CD4-positive, alpha-beta T cell treated with Interleukin-17A for 1 hour (primary cell): ENCODE data around the gene MED15.
"Not testable (repeated sequence)": the region's sequence is repeated elsewhere in the genome, so short reads cannot be mapped to it uniquely, and the experiment has no call there.

Experiments used
- DNase-seq: peaks from one replicate; pipeline ENCODE4 v3.0.0-alpha.2; 2020

MED15 gene

GRCh38 chr22:20532256-20532993, 25.0 kb downstream of the MED15 start:
- DNase-seq: no peak

GRCh38 chr22:20533095-20533878, 25.9 kb downstream of the MED15 start:
- DNase-seq: no peak

- DNase-seq: no peak
These were observed 26.5 kb downstream of the MED15 start for GRCh38 chr22:20533879-20534265.

- no peak for DNase-seq
These were observed 29.3 kb downstream of the MED15 start for GRCh38 chr22:20536590-20537324.

- no peak for DNase-seq
These were observed 29.9 kb downstream of the MED15 start for GRCh38 chr22:20537325-20537756.

DNA sequence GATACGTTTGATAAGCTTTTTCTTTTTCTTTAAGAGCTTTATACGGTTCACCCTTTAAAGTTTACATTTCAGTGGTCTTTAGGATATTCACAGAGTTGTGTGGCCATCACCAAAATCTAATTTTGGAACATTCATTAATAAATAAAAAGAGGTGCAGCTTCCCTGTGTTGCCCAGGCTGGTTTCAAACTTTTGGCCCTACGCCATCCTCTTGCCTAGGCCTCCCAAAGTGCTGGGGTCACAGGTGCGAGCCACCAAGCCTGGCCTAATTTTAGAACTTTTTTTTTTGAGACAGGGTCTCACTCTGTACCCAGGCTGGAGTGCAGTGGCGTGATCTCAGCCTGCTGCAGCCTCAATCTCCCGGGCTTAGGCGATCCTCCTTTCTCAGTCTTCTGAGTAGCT, 30.6 kb downstream of the MED15 start:
- no peak for DNase-seq

DNA sequence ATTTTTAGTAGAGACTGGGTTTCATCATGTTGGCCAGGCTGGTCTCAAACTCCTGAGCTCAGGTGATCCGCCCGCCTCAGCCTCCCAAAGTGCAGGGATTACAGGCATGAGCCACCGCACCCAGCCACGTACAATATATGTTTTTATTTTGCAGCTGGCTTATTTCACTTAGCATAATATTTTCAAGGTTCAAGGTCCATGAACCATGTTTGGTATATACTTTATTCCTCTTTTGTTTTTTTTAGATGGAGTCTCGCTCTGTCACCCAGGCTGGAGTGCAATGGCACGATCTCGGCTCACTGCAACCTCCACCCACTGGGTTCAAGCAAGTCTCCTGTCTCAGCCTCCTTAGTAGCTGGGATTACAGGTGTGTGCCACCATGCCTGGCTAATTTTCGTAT, 31.5 kb downstream of the MED15 start:
- not testable (repeated sequence) for DNase-seq

GRCh38 chr22:20542055-20542454, 34.6 kb downstream of the MED15 start:
- no peak for DNase-seq

- DNase-seq: no peak
These were observed 35.3 kb downstream of the MED15 start for GRCh38 chr22:20542736-20543135.

GRCh38 chr22:20545318-20545634, 37.9 kb downstream of the MED15 start:
- DNase-seq: not testable (repeated sequence)

DNA sequence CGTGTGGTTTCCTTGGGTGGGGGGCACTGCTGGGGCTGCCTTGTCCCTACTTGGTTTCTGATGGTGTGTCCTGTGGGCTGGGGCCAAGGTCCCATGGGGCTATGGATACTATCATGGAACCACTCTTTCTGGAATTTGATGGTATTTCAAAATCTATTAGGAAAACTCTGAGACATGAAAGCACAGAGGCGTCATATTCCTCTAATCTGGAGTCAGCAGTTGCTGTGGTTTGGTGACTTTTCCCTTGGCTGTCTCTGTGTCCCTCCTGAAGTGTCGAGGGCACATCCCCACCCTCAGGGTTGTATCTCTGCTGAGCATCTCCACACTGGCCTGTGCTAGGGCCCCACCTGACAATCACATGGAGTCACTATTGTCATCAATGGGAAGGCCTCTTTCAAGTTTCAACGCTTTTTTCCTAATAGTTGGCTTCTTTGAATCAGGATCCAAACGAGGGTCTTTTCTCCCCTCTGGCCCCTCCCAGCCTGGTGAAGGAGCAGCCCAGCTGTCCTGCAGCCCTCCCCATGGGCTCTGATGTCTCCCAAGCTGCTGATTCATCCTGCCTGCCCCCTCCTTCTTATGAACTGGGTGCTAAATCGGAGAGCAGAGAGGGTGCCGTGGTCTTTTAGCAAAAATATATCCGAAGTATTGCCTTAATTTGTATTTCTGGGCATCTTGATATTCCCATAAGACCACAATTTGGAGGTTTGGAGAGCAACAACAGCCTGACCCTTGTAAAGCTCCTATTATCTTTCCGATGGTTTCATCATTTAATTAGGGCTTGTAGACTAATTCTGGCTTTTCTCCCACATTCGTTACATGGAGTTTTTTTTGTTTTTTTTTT, 38.5 kb downstream of the MED15 start:
- no peak for DNase-seq

DNA sequence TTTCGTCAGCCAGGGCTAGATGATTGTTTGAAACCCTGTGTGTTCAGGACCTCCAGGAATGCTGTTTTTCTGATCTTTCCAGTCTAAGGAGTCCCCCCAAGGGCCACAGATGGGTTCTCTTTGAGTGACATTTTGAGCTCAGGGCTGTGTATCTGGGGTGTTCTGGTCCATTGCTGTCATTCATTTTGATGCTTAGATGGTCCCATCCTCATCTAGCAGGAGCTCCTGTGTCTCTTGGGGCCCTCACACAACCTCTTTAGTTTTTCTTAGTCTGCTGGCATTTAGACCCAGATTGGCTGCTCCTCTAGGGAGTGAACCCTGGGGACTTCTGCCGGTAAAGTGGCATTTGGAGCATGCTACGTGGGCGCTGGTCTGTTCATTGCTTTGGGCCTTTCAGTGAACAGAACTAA, 39.1 kb downstream of the MED15 start:
- DNase-seq: no peak

DNA sequence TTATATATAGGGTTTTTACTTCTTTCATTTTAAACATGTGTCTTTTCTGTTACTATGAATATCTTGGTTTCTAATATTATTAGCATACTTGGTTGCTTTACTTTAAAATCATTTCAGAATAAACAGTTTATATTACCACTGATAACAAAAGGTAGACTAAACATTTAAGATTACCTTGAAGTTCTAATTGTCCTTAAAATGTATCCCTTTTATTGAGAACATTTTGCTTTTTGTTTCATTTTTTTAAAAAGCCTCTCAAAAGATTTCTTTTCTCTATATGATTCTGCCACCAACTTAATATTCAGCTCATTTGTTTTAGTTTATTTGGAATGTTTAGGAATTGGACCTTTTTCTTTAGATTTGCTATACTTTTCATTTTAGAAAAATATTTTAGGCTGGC, 39.6 kb downstream of the MED15 start:
- no peak for DNase-seq

DNA sequence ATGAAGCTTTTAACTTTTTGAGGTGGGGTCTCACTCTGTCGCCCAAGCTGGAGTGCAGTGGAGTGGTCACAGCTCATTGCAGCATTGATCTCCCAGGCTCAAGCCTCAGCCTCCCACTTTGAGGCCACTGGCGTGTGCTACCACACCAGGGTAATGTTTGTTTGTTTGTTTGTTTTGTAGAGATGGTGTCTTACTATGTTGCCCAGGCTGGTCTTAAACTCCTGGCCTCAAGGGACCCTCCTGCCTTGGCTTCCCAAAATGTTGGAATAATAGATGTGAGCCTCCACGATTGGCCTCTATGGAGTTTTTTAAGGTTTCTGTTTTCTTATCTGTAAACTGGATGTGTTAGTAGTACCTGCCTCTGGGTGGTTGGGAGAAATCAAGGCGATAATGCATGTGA, 41.4 kb downstream of the MED15 start:
- DNase-seq: no peak

DNA sequence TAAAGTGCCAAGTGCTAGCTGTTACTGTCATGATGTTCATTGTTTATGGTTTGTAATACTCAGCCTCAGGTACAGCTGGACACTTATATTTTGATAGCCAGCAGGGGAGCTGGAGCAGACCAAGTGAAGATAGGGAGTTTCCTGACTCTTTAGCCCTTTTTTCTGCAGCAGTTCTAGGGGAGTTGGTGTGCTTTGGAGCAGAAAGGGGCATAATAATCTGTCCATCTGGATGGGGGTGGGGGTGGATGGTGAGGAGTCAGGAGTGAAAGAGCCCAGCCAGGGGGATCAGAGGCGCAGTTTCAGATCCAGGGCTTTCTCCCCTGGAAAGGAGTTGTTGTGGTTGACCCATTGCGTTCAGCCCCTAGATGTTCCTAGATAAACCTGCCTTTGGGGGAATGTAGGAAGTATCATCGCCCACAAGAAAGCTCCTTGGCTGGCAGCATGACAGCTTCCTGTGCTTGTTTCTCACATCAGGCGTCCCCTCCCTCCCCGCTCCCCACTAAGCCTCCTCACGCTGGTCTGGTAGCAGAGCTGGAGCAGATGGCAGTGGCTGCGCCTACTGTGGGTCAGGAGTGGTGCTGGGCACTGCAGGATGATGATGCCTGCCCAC, 41.9 kb downstream of the MED15 start:
- peak; percentile 71 for DNase-seq

- no peak for DNase-seq
These were observed 42.8 kb downstream of the MED15 start for GRCh38 chr22:20550057-20550817.

DNA sequence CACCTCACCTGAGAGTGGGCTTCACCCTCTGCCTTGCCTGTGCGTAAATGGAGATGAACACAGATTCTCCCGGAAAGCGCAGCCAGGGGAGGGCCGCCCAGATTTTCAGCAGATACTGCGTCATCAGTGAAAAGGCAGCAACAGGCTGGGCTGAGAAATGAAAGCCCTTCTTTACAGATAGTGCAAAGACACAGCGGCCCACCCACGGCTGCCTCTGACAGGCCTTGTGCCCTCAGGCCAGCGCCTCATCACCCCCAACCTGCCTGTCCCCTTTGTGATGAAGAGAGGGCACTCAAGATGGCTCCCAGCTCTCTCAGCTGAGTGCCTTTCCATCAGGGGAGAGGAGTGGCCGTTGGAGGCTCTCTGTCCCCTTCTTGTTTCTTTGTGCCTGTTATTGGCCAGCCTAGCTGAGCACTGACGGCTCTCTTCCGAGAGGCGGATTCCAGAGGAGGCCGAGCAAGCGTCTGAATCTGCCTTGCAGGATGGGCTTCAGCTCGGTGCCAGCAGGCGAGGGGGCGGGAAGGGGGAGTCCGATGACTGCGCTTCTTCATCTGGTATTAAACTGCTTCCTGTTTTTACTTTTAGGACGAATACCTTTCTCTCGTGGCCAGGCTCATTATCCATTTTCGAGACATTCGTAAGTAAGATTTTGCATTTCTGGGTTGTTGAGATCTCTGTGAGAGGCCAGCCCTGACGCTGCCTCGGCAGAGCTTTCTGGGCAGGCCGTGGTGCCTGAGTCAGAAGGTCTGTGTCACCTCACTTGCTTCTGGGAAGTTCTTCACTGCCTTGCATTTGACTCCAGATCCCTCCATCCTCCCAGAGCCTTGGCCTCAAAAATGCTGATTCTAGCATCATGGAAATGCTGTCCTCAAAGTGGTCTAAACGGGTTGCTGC, 43.7 kb downstream of the MED15 start:
- peak; percentile 70 for DNase-seq

- peak; percentile 57 for DNase-seq
These were observed 44.5 kb downstream of the MED15 start for GRCh38 chr22:20551805-20552442.

DNA sequence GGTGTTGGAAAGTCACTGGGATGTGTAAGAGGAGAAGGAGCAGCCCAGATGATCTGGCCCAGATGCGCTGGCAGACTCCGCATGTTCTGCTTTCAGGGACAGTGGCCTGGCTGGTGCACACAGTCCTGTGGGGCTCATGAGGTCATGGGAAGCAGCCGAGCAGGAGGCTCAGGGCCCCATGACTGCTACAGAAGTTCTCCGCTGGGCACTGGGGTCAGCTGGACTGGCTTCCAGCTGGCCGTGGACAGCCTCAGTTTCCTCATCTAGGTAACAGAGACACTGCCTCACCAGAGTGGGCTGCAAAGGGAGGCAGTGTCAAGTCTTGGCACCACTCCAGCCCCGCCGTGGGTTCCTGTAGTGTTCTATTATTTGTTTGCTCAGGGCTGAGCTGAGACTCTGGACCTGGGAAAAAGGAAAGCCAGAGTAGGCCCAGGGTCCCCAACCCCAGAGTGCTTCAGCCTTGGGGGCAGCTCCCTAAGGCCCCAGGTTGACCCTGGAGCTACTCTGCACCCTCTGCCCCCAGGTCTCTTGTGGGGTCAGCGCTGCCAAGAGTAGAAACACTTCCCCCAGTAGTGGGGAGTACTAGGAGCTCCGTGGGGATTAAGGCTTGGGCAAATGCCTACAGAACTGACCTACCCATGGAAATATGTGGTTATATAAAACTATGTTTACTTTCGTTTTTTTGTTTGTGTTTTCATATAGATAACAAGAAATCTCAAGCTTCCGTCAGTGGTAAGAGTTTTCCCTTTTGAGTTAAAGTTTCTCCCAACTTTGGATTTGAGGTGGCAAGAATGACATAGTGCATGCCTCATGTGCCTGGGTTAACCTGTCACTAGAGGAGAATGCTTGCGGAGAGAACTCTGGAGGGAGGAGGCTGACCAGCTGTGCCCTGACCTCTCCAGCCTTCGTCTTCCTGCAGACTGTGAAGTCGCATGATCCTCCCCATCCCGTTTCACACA, 45.3 kb downstream of the MED15 start:
- no peak for DNase-seq
